ENCODE results near the gene PPP1R27.
A peak's percentile ranks its signal among the peaks of the same experiment; 100 is the strongest.

PPP1R27 gene

GRCh38 chr17:81814748-81815645 is 19.9 kb downstream of the PPP1R27 start:
- H3K4me1 Mint-ChIP-seq, result no peaks in the 10 kb centered on the region
- H3K36me3 Mint-ChIP-seq (ENCODE audit: low read depth), result no peaks in the 10 kb centered on the region
- H3K27me3 Mint-ChIP-seq (ENCODE audit: low read depth), result peaks cover 11% of the 10 kb centered on the region
- no peak for TF ChIP-seq CTCF (IDR thresholded peaks at IDR 0.05; ENCODE audit: unreplicated experiment in 3 of 3)
- H3K27ac Mint-ChIP-seq, result peak overlapping the region in 1 of 3 experiments; percentile 57
- H3K9me3 Mint-ChIP-seq, result no peaks in the 10 kb centered on the region
- no peak overlapping the region for H3K4me3 Mint-ChIP-seq

- no peaks in the 10 kb centered on the region for H3K9me3 Mint-ChIP-seq
- H3K4me3 Mint-ChIP-seq, result no peak overlapping the region
- H3K27ac Mint-ChIP-seq, result no peak overlapping the region
- H3K36me3 Mint-ChIP-seq (ENCODE audit: low read depth), result peaks cover 5% of the 10 kb centered on the region
- H3K27me3 Mint-ChIP-seq (ENCODE audit: low read depth), result peaks cover 18% of the 10 kb centered on the region
- no peaks in the 10 kb centered on the region for H3K4me1 Mint-ChIP-seq
- TF ChIP-seq CTCF (IDR thresholded peaks at IDR 0.05; ENCODE audit: unreplicated experiment in 3 of 3), result no peak
Observed at GRCh38 chr17:81813861-81814683, 20.8 kb downstream of the PPP1R27 start.

- no peaks in the 10 kb centered on the region for H3K9me3 Mint-ChIP-seq
- H3K27ac Mint-ChIP-seq, result no peak overlapping the region
- H3K36me3 Mint-ChIP-seq (ENCODE audit: low read depth), result peaks cover 7% of the 10 kb centered on the region
- no peaks in the 10 kb centered on the region for H3K4me1 Mint-ChIP-seq
- peaks cover 24% of the 10 kb centered on the region for H3K27me3 Mint-ChIP-seq (ENCODE audit: low read depth)
- TF ChIP-seq CTCF (IDR thresholded peaks at IDR 0.05; ENCODE audit: unreplicated experiment in 3 of 3), result no peak
- no peak overlapping the region for H3K4me3 Mint-ChIP-seq
Observed at GRCh38 chr17:81813371-81813684, 21.5 kb downstream of the PPP1R27 start.

GRCh38 chr17:81812571-81813370 is 22.1 kb downstream of the PPP1R27 start:
- Mint-ChIP-seq H3K4me1 (no peaks in the 10 kb centered on the region), H3K36me3 (ENCODE audit: low read depth) (peaks cover 7% of the 10 kb centered on the region), H3K27me3 (ENCODE audit: low read depth) (peaks cover 29% of the 10 kb centered on the region), H3K4me3 (no peak overlapping the region), H3K9me3 (no peaks in the 10 kb centered on the region), H3K27ac (no peak overlapping the region)
- no peak for TF ChIP-seq CTCF (IDR thresholded peaks at IDR 0.05; ENCODE audit: unreplicated experiment in 3 of 3)

GRCh38 chr17:81811705-81812570 is 22.9 kb downstream of the PPP1R27 start:
- Mint-ChIP-seq H3K36me3 (ENCODE audit: low read depth) (peaks cover 7% of the 10 kb centered on the region), H3K9me3 (no peaks in the 10 kb centered on the region), H3K27me3 (ENCODE audit: low read depth) (peaks cover 37% of the 10 kb centered on the region), H3K27ac (no peak overlapping the region), H3K4me1 (no peaks in the 10 kb centered on the region), H3K4me3 (no peak overlapping the region)
- no peak for TF ChIP-seq CTCF (IDR thresholded peaks at IDR 0.05; ENCODE audit: unreplicated experiment in 3 of 3)
